ENCODE measurements around the gene ADIG. TPM values are rescaled to one million over a fixed set of nuclear protein-coding genes. Genes with fewer than 3 reads are reported as not detected.

Gene ADIG
- total and polyA plus RNA-seq, 2 of the 8 experiments (the other 6 are each of a cell fraction or from before 2014, with no cell fraction given) = not detected

DNA sequence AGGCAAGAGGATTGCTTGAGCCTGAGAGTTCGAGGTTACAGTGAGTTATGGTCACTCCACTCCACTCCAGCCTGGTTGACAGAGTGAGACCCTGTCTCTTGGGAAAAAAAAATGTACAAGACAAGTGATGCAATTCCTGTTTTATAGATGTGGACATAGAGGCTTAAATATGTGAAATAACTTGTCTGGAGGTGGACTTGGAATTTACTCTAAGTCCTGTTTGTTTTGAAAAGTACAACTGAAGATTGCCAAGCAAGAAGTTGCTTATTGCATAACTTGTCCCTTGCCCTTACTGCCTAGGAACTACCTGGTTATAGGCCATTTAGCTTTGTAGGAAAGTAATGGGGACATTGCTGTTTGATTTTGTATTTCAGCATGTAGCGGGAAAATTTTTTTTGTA lies 26.0 kb upstream of the ADIG start (continued):
- no peak for TF ChIP-seq FOSL1 (IDR thresholded peaks at IDR 0.05; ENCODE audit: insufficient read depth, low read depth, low read length)

DNA sequence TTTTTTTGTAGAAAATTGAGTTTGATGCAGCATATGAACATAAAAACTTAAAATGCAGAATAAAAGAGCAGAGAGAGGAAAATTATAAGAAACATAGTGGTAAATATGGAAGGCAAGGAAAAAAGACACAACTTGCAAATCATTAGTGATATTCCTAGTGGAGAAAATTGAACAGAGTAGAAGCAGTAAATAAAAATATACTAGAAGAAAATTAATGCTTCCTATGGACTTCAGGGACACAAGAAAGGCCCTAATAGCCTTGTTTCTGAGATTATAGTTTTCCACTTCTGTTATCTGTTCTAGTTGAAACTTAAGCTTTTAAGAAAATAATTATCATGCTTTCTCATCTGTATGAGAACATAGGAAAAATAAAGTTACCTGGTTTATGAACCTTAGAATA lies 25.6 kb upstream of the ADIG start:
- no peak overlapping the region for H2BK5ac ChIP-seq (ENCODE audit: low read depth, low read length)
- no peak overlapping the region for H3K27ac ChIP-seq (ENCODE audit: low read depth, low read length)
- no peak overlapping the region for H2AFZ ChIP-seq (ENCODE audit: low read length)
- H3K36me3 ChIP-seq (ENCODE audit: control insufficient read depth in 2 of 4, insufficient read depth in 4 of 4, low read length in 3 of 4) = peaks cover 2 to 38% (median 24%) of the 10 kb centered on the region in 4 experiments; a peak in 7 of 8 replicates
- H3K79me1 ChIP-seq (ENCODE audit: low read depth, low read length) = no peaks in the 10 kb centered on the region
- H4K91ac ChIP-seq (replicated peaks; ENCODE audit: insufficient read length, low read length) = no peak overlapping the region
- no peak overlapping the region for H2BK12ac ChIP-seq (ENCODE audit: low read depth, low read length)
- no peak overlapping the region for H2BK15ac ChIP-seq (ENCODE audit: low read length)
- H3K4me3 ChIP-seq (ENCODE audit: extremely low read depth in 1 of 4, insufficient read depth in 2 of 4, low read depth in 3 of 4, low read length in 4 of 4) = no peak overlapping the region
- H3K27me3 ChIP-seq (replicated peaks in 1 of 4; ENCODE audit: control insufficient read depth in 3 of 4, extremely low read depth in 1 of 4, insufficient read depth in 3 of 4, low read length in 3 of 4) = no peaks in the 10 kb centered on the region
- H3K9ac ChIP-seq (replicated peaks in 1 of 4; ENCODE audit: extremely low read depth in 1 of 4, low read depth in 3 of 4, low read length in 3 of 4) = no peak overlapping the region
- POLR2A ChIA-PET (ENCODE audit: partially characterized antibody) = no interaction called here
- H3K4me2 ChIP-seq (ENCODE audit: insufficient read depth in 1 of 2, low read depth in 2 of 2, low read length in 2 of 2) = no peak overlapping the region
- peaks cover 0 to 2% of the 10 kb centered on the region in 2 experiments for H4K20me1 ChIP-seq (replicated peaks in 1 of 2; ENCODE audit: control insufficient read depth in 1 of 2, insufficient read depth in 2 of 2, low read length in 2 of 2)
- H3K79me2 ChIP-seq (ENCODE audit: control insufficient read depth in 1 of 2, insufficient read depth in 2 of 2, low read length in 2 of 2) = no peaks in the 10 kb centered on the region
- H2BK120ac ChIP-seq (replicated peaks; ENCODE audit: low read depth, low read length) = no peak overlapping the region
- no peak for DNase-seq (ENCODE audit: low read depth in 1 of 2, low spot score in 2 of 2)
- H4K5ac ChIP-seq (ENCODE audit: insufficient read length, low read depth, low read length) = no peak overlapping the region
- H4K8ac ChIP-seq (ENCODE audit: extremely low read depth, insufficient read depth, low read length) = no peak overlapping the region
- H3K4ac ChIP-seq (replicated peaks; ENCODE audit: insufficient read length, low read depth, low read length) = no peak overlapping the region
- CTCF ChIA-PET (ENCODE audit: partially characterized antibody) = interaction anchor here (0.6 to 1.7 kb wide), 2 partner anchors 15 to 23 kb away, joined by 3 to 4 read pairs; no protein-coding TSS in a partner anchor
- H3K14ac ChIP-seq (ENCODE audit: insufficient read length) = no peak overlapping the region
- FAIRE-seq = no peak
- no peaks in the 10 kb centered on the region for H3K23me2 ChIP-seq (ENCODE audit: low read depth, low read length)
- no peak overlapping the region for H3K18ac ChIP-seq (ENCODE audit: extremely low read depth, low read length)
- no peak overlapping the region for H3K56ac ChIP-seq (replicated peaks; ENCODE audit: insufficient read length, low read depth, low read length)
- no peak overlapping the region for H2AK5ac ChIP-seq (ENCODE audit: low read depth, low read length)
- no peak overlapping the region for H3K23ac ChIP-seq (ENCODE audit: insufficient read length)
- no peaks in the 10 kb centered on the region for H3K9me3 ChIP-seq (ENCODE audit: insufficient read depth in 2 of 2, low read depth in 1 of 2, low read length in 1 of 2)
- no peak overlapping the region for H2BK20ac ChIP-seq (ENCODE audit: low read length)
- no peaks in the 10 kb centered on the region for H3K4me1 ChIP-seq (replicated peaks in 1 of 4; ENCODE audit: control insufficient read depth in 3 of 4, insufficient read depth in 4 of 4, low read length in 3 of 4)
- TF ChIP-seq ATF2 (IDR thresholded peaks at IDR 0.05; ENCODE audit: low read length) (no peak), CBX8 (IDR thresholded peaks at IDR 0.05; ENCODE audit: borderline replicate concordance, low read depth, low read length) (no peak), PHF8 (conservative IDR thresholded peaks at IDR 0.05; ENCODE audit: low read depth, low read length) (no peak), RFX5 (IDR thresholded peaks at IDR 0.05; ENCODE audit: borderline replicate concordance, low read depth, low read length) (no peak), ATF3 (IDR thresholded peaks at IDR 0.05; ENCODE audit: insufficient read depth, low read depth, low read length) (no peak), EP300 (IDR thresholded peaks at IDR 0.05; ENCODE audit: borderline replicate concordance in 1 of 2, low read depth in 2 of 2, low read length in 2 of 2) (no peak), POLR2A (IDR thresholded peaks at IDR 0.05; ENCODE audit: control extremely low read depth in 1 of 2, low read depth in 2 of 2, low read length in 2 of 2) (no peak), POLR2AphosphoS5 (IDR thresholded peaks at IDR 0.05; ENCODE audit: low read depth, low read length) (no peak), CREB1 (IDR thresholded peaks at IDR 0.05) (no peak), CHD2 (IDR thresholded peaks at IDR 0.05; ENCODE audit: low read length) (no peak), TAF7 (optimal IDR thresholded peaks at IDR 0.05; ENCODE audit: borderline replicate concordance, low read depth, low read length) (no peak)
